Measurements from ENCODE around the gene PCDHA6.
A peak's percentile ranks its signal among the peaks of the same experiment; 100 is the strongest.
"Not testable (repeated sequence)": the region's sequence is repeated elsewhere in the genome, so short reads cannot be mapped to it uniquely, and the experiment has no call there.

The PCDHA6 gene

GRCh38 chr5:140834439-140835008 lies 6.8 kb downstream of the PCDHA6 start:
- DNase-seq: peak; percentile 33
- H3K27me3 ChIP-seq (ENCODE audit: insufficient read depth, low read depth, severe bottlenecking); H3K9me3 ChIP-seq (ENCODE audit: severe bottlenecking); H3K36me3 ChIP-seq: not testable (repeated sequence)
- Histone ChIP-seq H3K27ac (peak overlapping the region; percentile 70), H3K4me3 (ENCODE audit: low read depth, low read length) (peak overlapping the region; percentile 81)
- 0 out of 2 replicates have a peak, but pooled peaks have one; percentile 15 for TF ChIP-seq CTCF (IDR thresholded peaks at IDR 0.05; ENCODE audit: low read depth, low read length)

GRCh38 chr5:140835622-140836510 lies 8.1 kb downstream of the PCDHA6 start:
- TF ChIP-seq CTCF (IDR thresholded peaks at IDR 0.05; ENCODE audit: low read depth, low read length): no peak
- H3K9me3 ChIP-seq (ENCODE audit: severe bottlenecking): peaks cover 2% of the 10 kb centered on the region
- DNase-seq: no peak
- no peak overlapping the region for H3K27ac ChIP-seq
- no peak overlapping the region for H3K4me3 ChIP-seq (ENCODE audit: low read depth, low read length)
- no peaks in the 10 kb centered on the region for H3K36me3 ChIP-seq
- H3K27me3 ChIP-seq (ENCODE audit: insufficient read depth, low read depth, severe bottlenecking): no peaks in the 10 kb centered on the region

GRCh38 chr5:140840978-140841962 lies 13.5 kb downstream of the PCDHA6 start, which contains the start of gene PCDHA8:
PCDHA8 (plus strand) TSS chr5:140841187; CDS start chr5:140841322, 135 bp downstream.
- H3K36me3 ChIP-seq: no peaks in the 10 kb centered on the region
- H3K27ac ChIP-seq: no peak within 1 kb of the TSS
- H3K27me3 ChIP-seq (ENCODE audit: insufficient read depth, low read depth, severe bottlenecking): no peaks in the 10 kb centered on the region
- peak within 1 kb of the TSS; percentile 29 for H3K4me3 ChIP-seq (ENCODE audit: low read depth, low read length)
- peaks cover 4% of the 10 kb centered on the region for H3K9me3 ChIP-seq (ENCODE audit: severe bottlenecking)
- DNase-seq: no peak
- TF ChIP-seq CTCF (IDR thresholded peaks at IDR 0.05; ENCODE audit: low read depth, low read length): peak; percentile 28; the same call in 1 of the 2 replicates

GRCh38 chr5:140842798-140843733 lies 15.3 kb downstream of the PCDHA6 start:
- no peaks in the 10 kb centered on the region for H3K36me3 ChIP-seq
- DNase-seq: no peak
- peaks cover 4% of the 10 kb centered on the region for H3K9me3 ChIP-seq (ENCODE audit: severe bottlenecking)
- no peak overlapping the region for H3K27ac ChIP-seq
- H3K4me3 ChIP-seq (ENCODE audit: low read depth, low read length): no peak overlapping the region
- H3K27me3 ChIP-seq (ENCODE audit: insufficient read depth, low read depth, severe bottlenecking): no peaks in the 10 kb centered on the region
- TF ChIP-seq CTCF (IDR thresholded peaks at IDR 0.05; ENCODE audit: low read depth, low read length): no peak

- H3K27me3 ChIP-seq (ENCODE audit: insufficient read depth, low read depth, severe bottlenecking); H3K4me3 ChIP-seq (ENCODE audit: low read depth, low read length); DNase-seq; H3K36me3 ChIP-seq; H3K27ac ChIP-seq; H3K9me3 ChIP-seq (ENCODE audit: severe bottlenecking): not testable (repeated sequence)
These were observed 20.7 kb downstream of the PCDHA6 start, which contains the start of gene PCDHA9 for GRCh38 chr5:140848139-140849102. PCDHA9 (plus strand) TSS chr5:140848382; CDS start chr5:140848496, 114 bp downstream.

GRCh38 chr5:140849831-140850634 lies 22.3 kb downstream of the PCDHA6 start:
- not testable (repeated sequence) for H3K27ac ChIP-seq; H3K9me3 ChIP-seq (ENCODE audit: severe bottlenecking); H3K36me3 ChIP-seq; H3K4me3 ChIP-seq (ENCODE audit: low read depth, low read length); DNase-seq; H3K27me3 ChIP-seq (ENCODE audit: insufficient read depth, low read depth, severe bottlenecking)
